H1 (cell line): ENCODE results near the gene PPFIA2.

Source experiments
- CBX8 ChIP-seq: fragments of 300-800, 300-1000 bp; sonication (generic); IDR thresholded peaks from 2 replicates; pipeline ENCODE4 v1.7.1; 2016; ENCODE audit warnings: low read depth, low read length, borderline replicate concordance
- CTCF ChIP-seq, 3 experiments: IDR thresholded peaks; 1 replicate in 2 of 3; 2 replicates in 1 of 3; pipeline versions ENCODE4 v1.5.1 to v1.6.1; 2011; ENCODE audit warnings: low read length in 3 of 3, mild to moderate bottlenecking in 3 of 3, inconsistent platforms in 2 of 3, low read depth in 1 of 3, moderate library complexity in 1 of 3; ENCODE audit not compliant: insufficient read depth in 1 of 3; ENCODE audit errors: control extremely low read depth in 1 of 3
- EP300 ChIP-seq, 2 experiments: IDR thresholded peaks; 1 replicate in 1 of 2; 2 replicates in 1 of 2; pipeline ENCODE4 v1.6.1; 2011 to 2012; ENCODE audit warnings: low read depth in 2 of 2, low read length in 2 of 2, mild to moderate bottlenecking in 2 of 2, borderline replicate concordance in 1 of 2, inconsistent platforms in 1 of 2, moderate library complexity in 1 of 2
- FOSL1 ChIP-seq: IDR thresholded peaks from 2 replicates; pipeline ENCODE4 v1.6.1; 2011; ENCODE audit warnings: mild to moderate bottlenecking, low read depth, low read length, moderate library complexity; ENCODE audit not compliant: insufficient read depth
- HDAC6 ChIP-seq: IDR thresholded peaks from one replicate; pipeline ENCODE4 v1.7.1; 2012; ENCODE audit warnings: low read depth, mild to moderate bottlenecking, inconsistent platforms, low read length, moderate library complexity
- KDM1A ChIP-seq: fragments of 200-600, 300-600 bp; sonication (generic); IDR thresholded peaks from 2 replicates; pipeline ENCODE4 v1.7.1; 2016; ENCODE audit warnings: mild to moderate bottlenecking, low read length, borderline replicate concordance
- POLR2A ChIP-seq, 2 experiments: IDR thresholded peaks; 1 replicate in 1 of 2; 2 replicates in 1 of 2; pipeline ENCODE4 v1.6.1; 2011; ENCODE audit warnings: low read depth in 2 of 2, low read length in 2 of 2, mild to moderate bottlenecking in 2 of 2; ENCODE audit errors: control extremely low read depth in 1 of 2
- POLR2AphosphoS5 ChIP-seq: IDR thresholded peaks from 2 replicates; pipeline ENCODE4 v1.6.1; 2011; ENCODE audit warnings: low read depth, low read length
- RAD21 ChIP-seq, 2 experiments: IDR thresholded peaks in 1 of 2; conservative IDR thresholded peaks in 1 of 2; 2 replicates each; pipeline ENCODE4 v1.6.1; 2011; ENCODE audit warnings: low read depth in 2 of 2, low read length in 2 of 2, improper control_type of control experiment in 1 of 2, inconsistent platforms in 1 of 2, mild to moderate bottlenecking in 1 of 2, moderate library complexity in 1 of 2
- RBBP5 ChIP-seq: IDR thresholded peaks from 2 replicates; pipeline ENCODE4 v1.7.1; 2012; ENCODE audit warnings: low read depth, mild to moderate bottlenecking, inconsistent platforms, low read length, moderate library complexity, borderline replicate concordance
- RFX5 ChIP-seq: IDR thresholded peaks from 2 replicates; pipeline ENCODE4 v1.6.1; 2011; ENCODE audit warnings: low read depth, low read length, improper control_type of control experiment, borderline replicate concordance
- SIN3A ChIP-seq, 2 experiments: IDR thresholded peaks in 1 of 2; conservative IDR thresholded peaks in 1 of 2; 2 replicates each; pipeline ENCODE4 v1.6.1; 2011 to 2012; ENCODE audit warnings: low read length in 2 of 2, improper control_type of control experiment in 1 of 2, low read depth in 1 of 2, mild to moderate bottlenecking in 1 of 2
- SRF ChIP-seq: IDR thresholded peaks from 2 replicates; pipeline ENCODE4 v1.6.1; 2011; ENCODE audit warnings: mild to moderate bottlenecking, low read depth, low read length, moderate library complexity
- TEAD4 ChIP-seq: IDR thresholded peaks from 2 replicates; pipeline ENCODE4 v1.6.1; 2012; ENCODE audit warnings: low read depth, low read length, inconsistent platforms, mixed read lengths

DNA sequence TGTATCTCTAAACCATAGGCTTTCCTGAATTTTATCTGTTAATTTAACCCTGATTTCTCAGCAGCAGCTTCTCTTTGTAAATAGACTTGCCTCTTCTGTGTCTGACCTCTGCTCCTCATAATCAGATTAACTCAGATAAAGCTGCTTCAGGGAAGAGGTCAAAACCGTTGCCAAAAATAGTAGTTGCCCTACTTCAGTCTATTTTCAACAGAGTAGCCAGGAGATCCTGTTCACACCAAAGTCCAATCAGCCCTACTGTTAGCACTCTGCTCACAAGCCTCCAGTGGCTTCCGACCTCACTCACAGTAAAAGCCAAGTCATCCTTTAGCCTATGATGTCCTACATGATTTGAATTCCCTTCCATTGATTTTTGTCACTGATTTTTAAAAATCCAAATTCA lies 258.4 kb downstream of the PPFIA2 start:
- TF ChIP-seq RAD21 (IDR thresholded peaks at IDR 0.05 in 1 of 2, conservative IDR thresholded peaks at IDR 0.05 in 1 of 2; ENCODE audit: low read depth in 2 of 2, low read length in 2 of 2) (no peak), SIN3A (conservative IDR thresholded peaks at IDR 0.05 in 1 of 2, IDR thresholded peaks at IDR 0.05 in 1 of 2; ENCODE audit: low read depth in 1 of 2, low read length in 2 of 2) (no peak), POLR2A (IDR thresholded peaks at IDR 0.05; ENCODE audit: control extremely low read depth in 1 of 2, low read depth in 2 of 2, low read length in 2 of 2) (no peak), CBX8 (no peak), CTCF (IDR thresholded peaks at IDR 0.05; ENCODE audit: control extremely low read depth in 1 of 3, insufficient read depth in 1 of 3, low read depth in 1 of 3, low read length in 3 of 3) (no peak), TEAD4 (no peak), EP300 (IDR thresholded peaks at IDR 0.05; ENCODE audit: borderline replicate concordance in 1 of 2, low read depth in 2 of 2, low read length in 2 of 2) (no peak), RBBP5 (no peak), SRF (no peak), KDM1A (no peak), POLR2AphosphoS5 (no peak), RFX5 (no peak), FOSL1 (no peak), HDAC6 (no peak)
